GM19397 (cell line): ENCODE data around the gene PHF24.
"Not testable (repeated sequence)": the region's sequence is repeated elsewhere in the genome, so short reads cannot be mapped to it uniquely, and the experiment has no call there.

ENCODE experiments used
- ATAC-seq: cut with Tn5 transposase; IDR thresholded peaks from one replicate; pipeline ENCODE4 v1.9.1; 2021; ENCODE audit warnings: mild to moderate bottlenecking, moderate library complexity; ENCODE audit not compliant: unreplicated experiment

PHF24 gene

DNA sequence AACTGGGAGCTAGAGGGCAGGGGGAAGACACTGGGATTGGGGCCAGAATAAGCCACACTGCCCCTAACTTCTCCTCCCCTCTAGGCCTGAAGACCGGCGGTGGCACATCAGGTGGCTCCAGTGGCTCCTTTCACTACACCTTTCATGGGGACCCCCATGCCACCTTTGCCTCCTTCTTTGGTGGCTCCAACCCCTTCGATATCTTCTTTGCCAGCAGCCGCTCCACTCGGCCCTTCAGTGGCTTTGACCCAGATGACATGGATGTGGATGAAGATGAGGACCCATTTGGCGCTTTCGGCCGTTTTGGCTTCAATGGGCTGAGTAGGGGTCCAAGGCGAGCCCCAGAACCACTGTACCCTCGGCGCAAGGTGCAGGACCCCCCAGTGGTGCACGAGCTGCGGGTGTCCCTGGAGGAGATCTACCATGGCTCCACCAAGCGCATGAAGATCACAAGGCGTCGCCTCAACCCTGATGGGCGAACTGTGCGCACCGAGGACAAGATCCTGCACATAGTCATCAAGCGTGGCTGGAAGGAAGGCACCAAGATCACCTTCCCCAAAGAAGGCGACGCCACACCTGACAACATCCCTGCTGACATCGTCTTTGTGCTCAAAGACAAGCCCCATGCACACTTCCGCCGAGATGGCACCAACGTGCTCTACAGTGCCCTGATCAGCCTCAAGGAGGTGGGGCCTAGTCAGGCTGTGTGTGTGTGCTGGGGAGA is 38.3 kb downstream of the PHF24 start:
- ATAC-seq: no peak

DNA sequence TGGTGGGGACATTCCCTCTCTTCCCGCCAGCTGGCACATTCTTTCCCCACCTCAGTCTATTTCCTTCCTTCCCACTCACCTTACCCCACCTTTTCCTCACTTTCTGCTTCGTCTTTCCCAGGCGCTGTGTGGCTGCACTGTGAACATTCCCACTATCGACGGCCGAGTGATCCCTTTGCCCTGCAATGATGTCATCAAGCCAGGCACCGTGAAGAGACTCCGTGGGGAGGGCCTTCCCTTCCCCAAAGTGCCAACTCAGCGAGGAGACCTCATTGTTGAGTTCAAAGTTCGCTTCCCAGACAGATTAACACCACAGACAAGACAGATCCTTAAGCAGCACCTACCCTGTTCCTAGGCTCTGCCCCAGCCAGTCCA is 38.8 kb downstream of the PHF24 start:
- ATAC-seq: no peak

- no peak for ATAC-seq
These were observed 39.3 kb downstream of the PHF24 start for GRCh38 chr9:34997379-34997781.

DNA sequence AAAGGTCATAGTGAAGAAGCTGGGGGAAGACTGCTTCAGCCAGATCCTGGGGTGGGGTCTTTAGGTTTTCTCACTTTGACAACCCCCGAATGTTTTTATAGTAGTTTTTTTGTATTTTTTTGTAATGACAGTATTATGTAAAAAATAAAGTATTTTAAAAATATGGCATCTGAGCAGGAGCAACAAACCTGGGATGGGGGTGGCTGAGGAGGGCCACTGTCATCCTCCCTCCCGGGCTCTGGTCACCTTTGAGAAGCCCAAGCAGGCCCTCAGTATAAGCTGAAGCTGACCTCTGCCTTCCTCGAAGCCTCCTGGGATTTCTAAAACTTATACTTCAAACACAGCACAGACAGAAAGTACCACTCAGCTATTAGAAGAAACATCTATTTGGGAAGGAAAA is 40.2 kb downstream of the PHF24 start:
- no peak for ATAC-seq

GRCh38 chr9:34999576-34999975 is 41.5 kb downstream of the PHF24 start:
- no peak for ATAC-seq

DNA sequence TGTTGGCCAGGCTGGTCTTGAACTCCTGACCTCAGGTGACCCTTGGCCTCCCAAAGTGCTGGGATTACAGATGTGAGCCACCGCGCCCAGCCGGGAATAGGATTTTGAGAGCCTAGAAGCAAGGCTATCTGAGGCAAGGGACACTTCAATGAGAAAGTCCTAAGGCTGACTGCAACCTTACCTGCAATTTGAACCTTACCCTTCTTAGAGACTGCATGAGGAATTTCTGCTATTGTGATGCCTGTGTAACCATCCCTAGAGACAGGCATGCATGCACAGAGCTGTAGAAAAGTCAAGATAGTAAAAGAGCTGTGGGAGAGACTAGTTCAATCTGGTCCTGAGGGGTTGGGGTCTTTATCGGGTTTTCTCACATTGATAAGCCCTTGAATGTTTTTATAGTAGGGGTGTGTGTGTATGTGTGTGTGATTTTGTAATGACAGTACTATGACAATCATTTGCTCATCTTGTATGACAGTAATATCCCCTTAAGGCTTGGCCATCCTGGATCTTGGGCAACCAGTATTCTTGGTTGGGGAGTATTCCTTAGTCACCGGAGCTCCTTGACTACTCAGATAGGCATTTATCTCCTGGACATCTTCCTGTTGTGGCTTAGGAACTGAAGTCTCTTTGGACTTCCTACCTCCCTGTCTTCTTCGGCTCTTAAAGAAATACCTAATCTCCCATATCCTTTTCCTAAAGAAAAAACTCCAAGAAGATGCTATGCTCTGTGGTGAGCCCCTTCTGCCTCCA is 42.6 kb downstream of the PHF24 start:
- no peak for ATAC-seq

DNA sequence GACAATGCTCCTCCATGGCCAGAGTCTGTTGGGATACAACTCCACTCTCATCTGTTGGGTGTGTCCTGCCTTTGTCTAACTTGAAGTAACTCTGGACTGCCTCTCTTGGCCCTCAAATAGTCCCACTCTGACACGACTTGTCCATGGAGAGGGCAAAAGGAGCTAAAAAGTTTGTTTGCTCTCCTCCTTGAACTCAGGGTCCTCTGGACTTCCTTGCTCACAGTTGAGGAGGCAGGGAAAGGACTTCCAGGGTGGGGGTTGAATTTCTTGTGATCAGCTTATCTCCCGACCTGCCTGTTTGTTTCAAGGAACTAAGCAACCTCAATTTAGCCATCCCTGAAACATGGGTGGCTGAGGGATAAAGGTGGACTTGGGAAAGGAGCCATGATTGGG is 43.2 kb downstream of the PHF24 start:
- no peak for ATAC-seq

DNA sequence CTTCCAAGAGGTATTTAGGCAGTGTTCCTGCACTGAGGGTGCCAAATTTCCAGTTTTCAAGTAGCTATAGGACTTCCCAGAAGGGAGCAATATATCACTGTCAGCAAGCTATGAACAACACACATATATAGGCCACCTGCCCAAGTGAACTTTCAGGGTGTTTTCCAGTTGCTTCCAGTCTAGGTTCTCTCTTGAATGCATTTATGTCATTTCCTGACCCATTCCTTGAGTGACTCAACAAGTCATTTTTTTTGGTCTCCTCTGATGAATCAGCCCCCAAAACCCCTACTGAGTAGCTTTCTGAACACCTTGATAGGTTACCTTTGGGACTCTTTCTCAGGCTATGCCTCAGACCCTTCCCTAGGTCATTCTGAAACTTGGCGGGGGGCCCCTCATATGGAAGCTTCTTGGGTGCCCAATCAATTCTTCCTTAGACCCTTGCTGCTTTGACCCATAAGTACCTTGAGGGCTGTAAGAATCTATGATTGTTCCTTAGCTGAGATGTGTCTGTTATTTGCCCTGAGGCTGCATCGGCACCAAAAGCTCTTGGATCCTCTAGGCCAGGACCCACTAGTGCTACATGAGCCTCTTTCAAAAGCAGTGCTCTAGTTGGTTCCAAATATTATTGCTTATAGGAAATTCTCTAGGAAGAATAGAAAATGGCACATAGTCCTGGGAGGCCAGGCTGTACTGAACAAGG is 43.9 kb downstream of the PHF24 start:
- no peak for ATAC-seq

DNA sequence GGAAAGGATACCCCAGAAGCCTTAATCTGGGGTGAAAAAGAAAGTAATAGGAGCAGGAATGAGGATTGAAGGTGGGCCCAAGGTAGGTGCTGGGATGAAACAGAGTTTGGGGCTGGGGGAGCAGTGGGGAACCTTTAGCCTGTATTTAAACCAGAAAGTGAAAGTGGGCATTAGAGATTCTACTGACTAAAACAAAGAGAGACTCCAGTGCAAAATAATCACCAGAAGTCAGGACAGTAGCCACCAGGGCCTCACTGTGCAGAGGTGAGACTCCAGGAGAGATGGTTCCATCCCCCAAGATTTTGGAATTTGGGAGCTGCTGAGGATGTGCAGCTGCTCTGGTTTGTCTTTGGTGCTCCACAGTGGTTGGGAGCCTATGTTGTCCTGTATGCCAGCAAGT is 44.5 kb downstream of the PHF24 start:
- no peak for ATAC-seq

- ATAC-seq: not testable (repeated sequence)
These were observed 46.2 kb downstream of the PHF24 start for GRCh38 chr9:35004299-35004698.

- ATAC-seq: no peak
These were observed 52.4 kb downstream of the PHF24 start for GRCh38 chr9:35010351-35010958.

- no peak for ATAC-seq
These were observed 56.4 kb downstream of the PHF24 start for GRCh38 chr9:35014517-35014916.

GRCh38 chr9:35023443-35023842 is 65.4 kb downstream of the PHF24 start:
- not testable (repeated sequence) for ATAC-seq

DNA sequence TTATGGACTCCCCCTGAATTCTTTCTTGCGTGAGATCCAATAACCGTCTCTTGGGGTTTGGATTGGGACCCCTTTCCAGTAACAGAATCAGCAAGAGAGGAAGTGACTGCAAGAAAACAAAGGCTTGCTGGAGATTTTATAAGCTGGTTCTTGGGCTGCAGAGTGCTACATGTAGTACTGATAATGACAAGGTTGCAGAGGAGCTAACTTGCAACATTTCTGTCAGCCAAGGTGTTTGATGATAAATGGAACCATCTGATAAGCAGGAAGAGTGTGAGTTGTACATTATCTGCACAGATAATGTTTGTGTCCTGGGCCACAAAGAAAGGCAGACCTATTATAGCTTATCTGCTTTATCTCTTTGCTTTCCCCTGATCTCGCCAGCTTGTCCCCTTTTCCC is 68.6 kb downstream of the PHF24 start:
- ATAC-seq: no peak

DNA sequence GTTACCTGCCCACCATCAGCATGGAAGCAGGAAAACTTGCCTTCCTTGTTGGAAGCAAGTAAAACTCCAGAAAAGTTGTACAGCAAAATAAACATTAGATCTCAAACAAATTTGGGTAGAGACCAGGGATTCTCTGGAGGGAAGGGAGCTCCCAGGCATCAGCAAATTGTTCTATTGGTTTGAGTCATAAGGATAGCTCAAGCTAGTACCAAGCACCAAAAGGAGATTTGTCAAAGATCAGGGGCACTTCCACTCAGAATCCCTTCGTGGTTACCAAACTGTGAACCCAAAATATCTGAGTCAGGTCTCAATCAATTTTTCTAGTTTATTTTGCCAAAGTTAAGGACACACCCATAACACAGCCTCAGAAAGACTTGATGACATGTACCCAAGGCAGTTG is 69.3 kb downstream of the PHF24 start:
- ATAC-seq: no peak

- ATAC-seq: no peak
These were observed 69.8 kb downstream of the PHF24 start for GRCh38 chr9:35027860-35028259.

GRCh38 chr9:35028341-35028740 is 70.3 kb downstream of the PHF24 start:
- no peak for ATAC-seq

DNA sequence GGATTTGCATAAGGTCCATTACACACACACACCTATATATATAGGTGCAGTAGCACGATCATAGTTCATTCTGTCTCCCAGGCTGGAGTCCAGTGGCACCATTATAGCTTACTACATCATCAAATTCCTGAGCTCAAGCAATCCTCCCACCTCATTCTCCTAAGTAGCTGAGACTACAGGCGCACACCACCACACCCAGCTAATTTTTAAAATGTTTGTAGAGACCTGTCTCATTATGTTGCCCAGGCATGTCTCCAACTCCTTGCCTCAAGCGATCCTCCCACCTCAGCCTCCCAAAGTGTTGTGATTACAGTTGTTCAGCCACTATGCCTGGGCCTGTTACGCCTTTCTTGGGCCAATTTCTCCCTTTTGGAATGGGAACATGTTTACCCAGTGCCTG is 71.2 kb downstream of the PHF24 start:
- no peak for ATAC-seq

DNA sequence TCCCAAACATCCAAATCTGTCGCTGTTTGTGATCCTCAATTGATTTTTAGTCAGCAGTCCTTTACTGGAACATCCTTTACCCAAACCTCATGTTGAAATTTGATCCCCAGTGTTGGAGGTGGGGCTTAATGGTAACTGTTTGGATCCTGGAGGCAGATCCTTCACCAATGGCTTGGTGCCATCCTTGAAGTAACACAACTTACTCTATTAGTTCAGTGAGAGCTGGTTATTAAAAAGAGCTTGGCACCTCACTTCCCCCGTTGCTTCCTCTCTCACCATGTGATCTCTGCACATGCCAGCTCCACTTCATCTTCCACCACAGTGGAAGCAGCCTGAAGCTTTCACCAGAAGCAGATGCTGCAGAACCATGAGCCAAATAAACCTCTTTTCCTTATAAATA is 71.8 kb downstream of the PHF24 start:
- ATAC-seq: no peak
